Endothelial cell of umbilical vein (primary cell): Measurements from ENCODE around the gene SEC14L1. TPM values are rescaled to one million over a fixed set of nuclear protein-coding genes. Genes with fewer than 3 reads are reported as not detected.

Experiments used
- BruUV-seq: library from RNA; stranded (reverse); fragments of 400-500 nt; replicated peaks from 2 replicates; lab custom pipeline; 2021; lab: Mats Ljungman, UMichigan
- CTCF ChIA-PET: fragments of 300-600, 350-600 bp; sonication (Branson Sonifier 250); formaldehyde crosslinking; loops from one replicate; lab custom pipeline; 2021; ENCODE audit warnings: antibody characterized with exemption, inconsistent platforms; lab: Charles Lee
- POLR2A ChIA-PET: fragments of 300-600, 350-600 bp; sonication (Branson Sonifier 250); formaldehyde crosslinking; loops from one replicate; lab custom pipeline; 2021; ENCODE audit warnings: antibody characterized with exemption, inconsistent platforms; lab: Charles Lee
- DNase-seq: peaks from one replicate; pipeline ENCODE4 v3.0.0-alpha.2; 2011; ENCODE audit warnings: low read depth, low spot score
- FAIRE-seq: peaks from 2 replicates; lab custom pipeline; 2011; peaks lifted over from hg19 to GRCh38; lab: Jason Lieb, UNC
- H2AFZ ChIP-seq: 2 replicates; pipeline ENCODE4 v1.6.0; 2012; ENCODE audit warnings: low read depth, low read length, control low read depth, inconsistent platforms
- H3K27ac ChIP-seq: 2 replicates; pipeline ENCODE4 v1.5.1; 2011; ENCODE audit warnings: low read depth, mild to moderate bottlenecking, control low read depth, low read length, moderate library complexity; ENCODE audit not compliant: insufficient read depth
- H3K27me3 ChIP-seq, 2 experiments: 2 replicates each; pipeline versions ENCODE4 v1.6.0 to v1.6.1; 2011; ENCODE audit warnings: low read length in 2 of 2, mixed read lengths in 1 of 2; ENCODE audit not compliant: control insufficient read depth in 2 of 2, insufficient read depth in 2 of 2
- H3K36me3 ChIP-seq, 2 experiments: 2 replicates in 1 of 2; 3 replicates in 1 of 2; pipeline ENCODE4 v1.5.1; 2011; ENCODE audit warnings: low read length in 2 of 2, mild to moderate bottlenecking in 1 of 2, moderate library complexity in 1 of 2; ENCODE audit not compliant: control insufficient read depth in 2 of 2, insufficient read depth in 2 of 2; ENCODE audit errors: extremely low read depth in 1 of 2
- H3K4me1 ChIP-seq: 3 replicates; pipeline ENCODE4 v1.5.1; 2011; ENCODE audit warnings: mild to moderate bottlenecking, low read length; ENCODE audit not compliant: control insufficient read depth, insufficient read depth; ENCODE audit errors: extremely low read depth
- H3K4me2 ChIP-seq: 2 replicates; pipeline ENCODE4 v1.6.1; 2011; ENCODE audit warnings: low read length, control low read depth, mixed read lengths; ENCODE audit not compliant: insufficient read depth
- H3K4me3 ChIP-seq, 3 experiments: fragments of 200-600 bp in 1 of 3; sonication (generic), shearing (Covaris generic) in 1 of 3; replicated peaks in 1 of 3; 2 replicates each; pipeline ENCODE4 v1.5.1; 2011 to 2016; ENCODE audit warnings: control low read depth in 3 of 3, low read length in 3 of 3, mild to moderate bottlenecking in 2 of 3, inconsistent platforms in 1 of 3, low read depth in 1 of 3, moderate library complexity in 1 of 3; ENCODE audit not compliant: insufficient read depth in 1 of 3
- H3K79me2 ChIP-seq: 2 replicates; pipeline ENCODE4 v1.6.0; 2012; ENCODE audit warnings: low read length, inconsistent platforms; ENCODE audit not compliant: control insufficient read depth, insufficient read depth
- H3K9ac ChIP-seq: replicated peaks from 2 replicates; pipeline ENCODE3; 2011; ENCODE audit warnings: low read length, control low read depth; ENCODE audit not compliant: insufficient read depth; ENCODE audit errors: extremely low read depth
- H3K9me1 ChIP-seq: replicated peaks from 3 replicates; pipeline ENCODE4 v1.6.0; 2011; ENCODE audit warnings: mild to moderate bottlenecking, low read length; ENCODE audit not compliant: control insufficient read depth, insufficient read depth; ENCODE audit errors: extremely low read depth
- H3K9me3 ChIP-seq: replicated peaks from 2 replicates; pipeline ENCODE4 v1.5.1; 2012; ENCODE audit warnings: low read length, inconsistent platforms; ENCODE audit not compliant: control insufficient read depth, insufficient read depth
- H4K20me1 ChIP-seq: replicated peaks from 2 replicates; pipeline ENCODE3; 2011; ENCODE audit warnings: mild to moderate bottlenecking, low read length; ENCODE audit not compliant: control insufficient read depth, insufficient read depth; ENCODE audit errors: extremely low read depth
- EZH2 ChIP-seq: IDR thresholded peaks from 2 replicates; pipeline ENCODE4 v1.6.1; 2012; ENCODE audit warnings: borderline replicate concordance, low read depth, mild to moderate bottlenecking, moderate library complexity, low read length, inconsistent platforms; ENCODE audit not compliant: severe bottlenecking
- FOS ChIP-seq: IDR thresholded peaks from 2 replicates; pipeline ENCODE4 v1.6.1; 2011; ENCODE audit warnings: mild to moderate bottlenecking, low read length, moderate library complexity, borderline replicate concordance; ENCODE audit not compliant: insufficient read depth
- GATA2 ChIP-seq: IDR thresholded peaks from 2 replicates; pipeline ENCODE4 v1.7.0; 2011; ENCODE audit warnings: low read depth, mild to moderate bottlenecking, moderate library complexity, mixed read lengths, low read length; ENCODE audit not compliant: insufficient read length, insufficient read depth
- JUN ChIP-seq: IDR thresholded peaks from 2 replicates; pipeline ENCODE4 v1.6.1; 2011; ENCODE audit warnings: borderline replicate concordance, low read depth; ENCODE audit not compliant: insufficient read length, insufficient read depth
- MYC ChIP-seq: IDR thresholded peaks from one replicate; pipeline ENCODE4 v1.6.1; 2011; ENCODE audit warnings: mild to moderate bottlenecking, low read depth, low read length
- POLR2A ChIP-seq: IDR thresholded peaks from 2 replicates; pipeline ENCODE4 v1.6.1; 2012; ENCODE audit warnings: low read depth, mild to moderate bottlenecking, control low read depth, low read length
- POLR2AphosphoS5 ChIP-seq: IDR thresholded peaks from 2 replicates; pipeline ENCODE4 v1.6.1; 2012; ENCODE audit warnings: low read depth, mild to moderate bottlenecking, control low read depth, low read length, moderate library complexity; ENCODE audit not compliant: insufficient read depth
- dilution Hi-C: fragments of 300-500 bp; cut with MboI; formaldehyde crosslinking; loops from one replicate; pipeline ENCODE4 v1.15.0; 2019; ENCODE audit warnings: low sequenced_read_pairs; ENCODE audit not compliant: extremely low pct_ligation_motif_present
- intact Hi-C: fragments of 100-400 bp; cut with micrococcal nuclease; formaldehyde crosslinking; loops from one replicate; pipeline ENCODE4 v1.10.0; 2022
- polyA plus RNA-seq, 4 experiments: library from polyadenylated mRNA; depleted of rRNA in 3 of 4; stranded (reverse) in 3 of 4; unstranded in 1 of 4; fragments of >200 nt; gene quantifications; 2 replicates each; pipeline versions ENCODE4 v1.2.1 to v1.2.3, GENCODE V29; 2011 to 2012; ENCODE audit warnings: missing spikeins in 1 of 4
- total RNA-seq: library from RNA; stranded (reverse); gene quantifications from 2 replicates; pipeline ENCODE4 v1.2.3, GENCODE V29; 2021
- TF ChIP-seq, protein P1 (sequence below): IDR thresholded peaks from 2 replicates; pipeline ENCODE4 v1.6.1; 2011; ENCODE audit not compliant: insufficient read depth, insufficient read length
- TF ChIP-seq, protein P2 (sequence below), 2 donors: IDR thresholded peaks; 1 replicate in 1 of 2; 2 replicates in 1 of 2; pipeline ENCODE4 v1.5.1; 2011; ENCODE audit warnings: low read length in 2 of 2, mild to moderate bottlenecking in 2 of 2, moderate library complexity in 2 of 2, control low read depth in 1 of 2, inconsistent platforms in 1 of 2, low read depth in 1 of 2; ENCODE audit not compliant: insufficient read depth in 1 of 2; ENCODE audit errors: extremely low read depth in 1 of 2

SEC14L1 gene
- total and polyA plus RNA-seq, 2 donors (not counting 3 experiments of a cell fraction or from before 2014, with no cell fraction given), result 215 to 631 TPM

DNA sequence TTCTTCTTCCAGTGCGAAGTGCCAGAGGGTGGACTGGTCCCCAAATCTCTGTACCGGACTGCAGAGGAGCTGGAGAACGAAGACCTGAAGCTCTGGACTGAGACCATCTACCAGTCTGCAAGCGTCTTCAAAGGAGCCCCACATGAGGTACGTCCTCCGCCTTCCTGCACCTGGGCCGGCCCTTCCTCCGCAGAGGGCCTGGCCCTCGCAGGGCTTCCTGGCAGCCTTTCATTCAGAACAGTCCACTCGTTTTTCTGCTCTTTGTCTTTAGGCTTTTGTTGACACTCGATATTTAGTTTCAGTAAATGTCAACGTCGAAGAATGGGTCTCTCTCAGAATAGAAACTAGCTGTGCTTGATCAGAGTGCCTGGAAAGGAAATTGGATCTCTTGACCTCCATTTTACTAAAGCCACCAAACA is 68.6 kb downstream of the SEC14L1 start:
- Histone ChIP-seq H3K4me1 (peaks cover 49% of the 10 kb centered on the region), H4K20me1 (no peaks in the 10 kb centered on the region), H2AFZ (no peak overlapping the region), H3K4me2 (no peak overlapping the region), H3K27ac (peak overlapping the region; percentile 91), H3K79me2 (peaks cover 76% of the 10 kb centered on the region), H3K4me3 (no peak overlapping the region), H3K36me3 (peaks cover 66 to 71% of the 10 kb centered on the region in 2 experiments), H3K27me3 (no peaks in the 10 kb centered on the region), H3K9me3 (no peaks in the 10 kb centered on the region), H3K9ac (no peak overlapping the region), H3K9me1 (no peaks in the 10 kb centered on the region)
- FAIRE-seq, result no peak
- no peak for DNase-seq
- CTCF ChIA-PET, result interaction anchor here (0.7 kb wide), 1 partner anchor 84 kb away, joined by 3 read pairs; no protein-coding TSS in a partner anchor
- TF ChIP-seq EZH2 (no peak), JUN (no peak), MYC (no peak), POLR2A (no peak), POLR2AphosphoS5 (no peak), GATA2 (no peak), FOS (no peak)
- TF ChIP-seq, protein P1, sequence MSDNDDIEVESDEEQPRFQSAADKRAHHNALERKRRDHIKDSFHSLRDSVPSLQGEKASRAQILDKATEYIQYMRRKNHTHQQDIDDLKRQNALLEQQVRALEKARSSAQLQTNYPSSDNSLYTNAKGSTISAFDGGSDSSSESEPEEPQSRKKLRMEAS, result no peak
- TF ChIP-seq, protein P2, sequence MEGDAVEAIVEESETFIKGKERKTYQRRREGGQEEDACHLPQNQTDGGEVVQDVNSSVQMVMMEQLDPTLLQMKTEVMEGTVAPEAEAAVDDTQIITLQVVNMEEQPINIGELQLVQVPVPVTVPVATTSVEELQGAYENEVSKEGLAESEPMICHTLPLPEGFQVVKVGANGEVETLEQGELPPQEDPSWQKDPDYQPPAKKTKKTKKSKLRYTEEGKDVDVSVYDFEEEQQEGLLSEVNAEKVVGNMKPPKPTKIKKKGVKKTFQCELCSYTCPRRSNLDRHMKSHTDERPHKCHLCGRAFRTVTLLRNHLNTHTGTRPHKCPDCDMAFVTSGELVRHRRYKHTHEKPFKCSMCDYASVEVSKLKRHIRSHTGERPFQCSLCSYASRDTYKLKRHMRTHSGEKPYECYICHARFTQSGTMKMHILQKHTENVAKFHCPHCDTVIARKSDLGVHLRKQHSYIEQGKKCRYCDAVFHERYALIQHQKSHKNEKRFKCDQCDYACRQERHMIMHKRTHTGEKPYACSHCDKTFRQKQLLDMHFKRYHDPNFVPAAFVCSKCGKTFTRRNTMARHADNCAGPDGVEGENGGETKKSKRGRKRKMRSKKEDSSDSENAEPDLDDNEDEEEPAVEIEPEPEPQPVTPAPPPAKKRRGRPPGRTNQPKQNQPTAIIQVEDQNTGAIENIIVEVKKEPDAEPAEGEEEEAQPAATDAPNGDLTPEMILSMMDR (IDR thresholded peaks at IDR 0.05; ENCODE audit: extremely low read depth in 1 of 2, insufficient read depth in 1 of 2, low read depth in 1 of 2, low read length in 2 of 2), result no peak
- intact Hi-C loops, result loop anchor here (5.0 kb wide), 1 partner anchor 47 kb away; no protein-coding TSS in a partner anchor
- POLR2A ChIA-PET, result no interaction called here
- BruUV-seq, result no TSS peak
- dilution Hi-C loops, result no loop called here
